Adrenal gland (tissue), 12 donors: ENCODE results near the gene CHST11. TPM values are rescaled to one million over a fixed set of nuclear protein-coding genes. Genes with fewer than 3 reads are reported as not detected.

Source experiments
- DNase-seq, 7 donors: peaks; one replicate each; pipeline ENCODE4 v3.0.0-alpha.2; 2019 to 2020
- H3K27ac ChIP-seq, 5 donors: fragments of 200-600 bp; sonication (generic) in 4 of 5; 1 replicate in 3 of 5; 2 replicates in 2 of 5; pipeline versions ENCODE4 v1.5.1 to v1.8.0; 2016 to 2020; ENCODE audit warnings: mild to moderate bottlenecking in 1 of 5
- H3K27me3 ChIP-seq: fragments of 200-600 bp; 2 replicates; pipeline ENCODE4 v1.8.0; 2021
- H3K36me3 ChIP-seq, 2 donors: fragments of 200-600 bp; replicated peaks in 1 of 2; 1 replicate in 1 of 2; 2 replicates in 1 of 2; pipeline versions ENCODE4 v1.5.1 to v1.8.0; 2018 to 2022
- H3K4me1 ChIP-seq, 2 donors: fragments of 200-600 bp; replicated peaks in 1 of 2; 1 replicate in 1 of 2; 2 replicates in 1 of 2; pipeline versions ENCODE4 v1.5.1 to v1.8.0; 2018 to 2021
- H3K4me3 ChIP-seq, 4 donors: fragments of 200-600 bp; sonication (generic) in 3 of 4; one replicate each; pipeline ENCODE4 v1.5.1; 2016 to 2018
- H3K9me3 ChIP-seq, 3 donors: fragments of 200-600 bp; sonication (generic) in 1 of 3; replicated peaks in 1 of 3; 1 replicate in 2 of 3; 2 replicates in 1 of 3; pipeline versions ENCODE4 v1.5.1 to v1.8.0; 2016 to 2021
- POLR2A ChIP-seq, 2 donors: fragments of 450-650 bp; IDR thresholded peaks; one replicate each; pipeline ENCODE4 v1.6.1; 2017; ENCODE audit warnings: antibody characterized with exemption in 2 of 2, mild to moderate bottlenecking in 2 of 2, moderate library complexity in 1 of 2
- WGBS, 4 donors: extraction: QIAGEN DNeasy Blood & Tissue Kit in 2 of 4; methylation state at CpG; one replicate each; pipeline versions ENCODE4 v1.1.5 to v1.1.7; 2013 to 2017; 5-methylcytosine and 5-hydroxymethylcytosine counted together
- intact Hi-C, 2 donors: fragments of 100-400 bp; cut with DNase I; formaldehyde crosslinking; loops; one replicate each; pipeline versions ENCODE4 v1.14.1 to v1.15.0; 2022 to 2023
- polyA plus RNA-seq, 3 donors: library from polyadenylated mRNA; stranded (reverse); fragments of 200-250 nt in 2 of 3; fragments of 350-450 nt in 1 of 3; fragmentation: Illumina TruSeq in 1 of 3; extraction: RNeasy Lipid Tissue Mini Kit (QIAGEN cat#74804) in 1 of 3; gene quantifications; one replicate each; pipeline ENCODE4 v1.2.3, GENCODE V29; 2013 to 2014
- total RNA-seq, 9 donors: library from RNA; depleted of rRNA in 4 of 9; stranded (reverse); fragments of >200 nt in 4 of 9; fragments of 120-200 nt in 1 of 9; fragmentation: NEBNext Ultra II Directional in 1 of 9; extraction: Animal tissue kit (Norgen Biotek cat#: 25700) in 1 of 9; gene quantifications; one replicate each; pipeline versions ENCODE4 v1.1.0 to v1.2.4, GENCODE V29; 2013 to 2023
- TF ChIP-seq, protein P1 (sequence below), 6 experiments: fragments of 450-650 bp in 4 of 6; fragments of 200-600 bp in 2 of 6; sonication (generic) in 1 of 6; IDR thresholded peaks; 1 replicate in 5 of 6; 2 replicates in 1 of 6; pipeline versions ENCODE4 v1.5.1 to v1.8.0; 2016 to 2021; ENCODE audit warnings: antibody characterized with exemption in 6 of 6, mild to moderate bottlenecking in 2 of 6, moderate library complexity in 1 of 6
- donor health status: healthy with polysubstance abuse.
- donor health status: Bipolar disorder and iron deficiency.
- donor health status: DM: yes; HTN: yes; CAD: no.
- donor health status: DM: no; HTN: no; CAD: no.
- donor health status: DM: no; HTN: no; CAD: no.
- donor health status: DM: yes; HTN: yes; CAD: no.

Gene CHST11
- total and polyA plus RNA-seq, 12 donors: 6.2 to 95.1 (median 29.8) TPM

DNA sequence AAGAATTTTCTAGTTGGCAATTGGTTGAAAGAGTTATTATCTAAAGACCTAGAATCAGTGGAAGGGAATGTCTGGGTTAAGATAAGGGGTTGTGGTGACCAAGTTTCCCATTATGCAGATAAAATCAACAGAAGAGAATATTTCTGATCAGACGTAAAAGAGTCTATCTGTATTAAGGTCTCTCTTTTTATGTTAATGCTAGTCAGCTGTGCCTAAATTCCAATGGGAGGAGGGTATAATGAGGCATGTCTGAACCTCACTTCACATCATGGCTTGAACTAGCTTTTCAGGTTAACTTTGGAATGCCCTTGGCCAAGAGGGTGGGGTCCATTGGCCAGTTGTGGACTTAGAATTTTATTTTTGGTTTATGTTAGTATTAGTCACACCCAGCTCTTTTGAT is 34.3 kb upstream of the CHST11 start:
- Histone ChIP-seq H3K9me3 (no peaks in the 10 kb centered on the region), H3K27me3 (no peaks in the 10 kb centered on the region), H3K27ac (no peak overlapping the region), H3K4me1 (no peaks in the 10 kb centered on the region), H3K4me3 (no peak overlapping the region), H3K36me3 (no peaks in the 10 kb centered on the region)
- DNase-seq: no peak
- intact Hi-C loops: no loop called here
- TF ChIP-seq, protein P1, sequence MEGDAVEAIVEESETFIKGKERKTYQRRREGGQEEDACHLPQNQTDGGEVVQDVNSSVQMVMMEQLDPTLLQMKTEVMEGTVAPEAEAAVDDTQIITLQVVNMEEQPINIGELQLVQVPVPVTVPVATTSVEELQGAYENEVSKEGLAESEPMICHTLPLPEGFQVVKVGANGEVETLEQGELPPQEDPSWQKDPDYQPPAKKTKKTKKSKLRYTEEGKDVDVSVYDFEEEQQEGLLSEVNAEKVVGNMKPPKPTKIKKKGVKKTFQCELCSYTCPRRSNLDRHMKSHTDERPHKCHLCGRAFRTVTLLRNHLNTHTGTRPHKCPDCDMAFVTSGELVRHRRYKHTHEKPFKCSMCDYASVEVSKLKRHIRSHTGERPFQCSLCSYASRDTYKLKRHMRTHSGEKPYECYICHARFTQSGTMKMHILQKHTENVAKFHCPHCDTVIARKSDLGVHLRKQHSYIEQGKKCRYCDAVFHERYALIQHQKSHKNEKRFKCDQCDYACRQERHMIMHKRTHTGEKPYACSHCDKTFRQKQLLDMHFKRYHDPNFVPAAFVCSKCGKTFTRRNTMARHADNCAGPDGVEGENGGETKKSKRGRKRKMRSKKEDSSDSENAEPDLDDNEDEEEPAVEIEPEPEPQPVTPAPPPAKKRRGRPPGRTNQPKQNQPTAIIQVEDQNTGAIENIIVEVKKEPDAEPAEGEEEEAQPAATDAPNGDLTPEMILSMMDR (IDR thresholded peaks at IDR 0.05): no peak
- TF ChIP-seq POLR2A (IDR thresholded peaks at IDR 0.05): no peak
- WGBS, 4 donors: 70 to 83% (median 80%) methylated on average over 1 of the region's 1 CpG

DNA sequence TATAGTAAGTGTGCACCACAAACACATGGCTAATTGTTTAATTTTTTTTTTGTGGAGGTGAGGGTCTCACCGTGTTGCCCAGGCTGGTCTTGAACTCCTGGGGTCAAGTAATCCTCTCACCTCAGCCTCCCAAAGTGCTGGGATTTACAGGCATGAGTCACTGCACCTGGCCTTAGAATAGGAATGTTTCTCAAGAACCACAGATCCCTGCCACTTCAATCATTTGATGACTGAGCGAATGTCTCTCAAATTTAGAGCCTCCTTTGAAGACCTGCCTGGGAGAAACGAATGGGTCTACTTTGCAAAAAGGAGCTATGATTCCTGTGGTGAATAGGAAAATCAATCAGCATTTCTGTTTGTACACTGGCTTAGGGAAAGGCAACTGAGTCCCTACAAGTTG is 33.5 kb upstream of the CHST11 start:
- WGBS, 4 donors: 79 to 91% (median 87%) methylated on average over 2 to 3 of the region's 3 CpGs
- Histone ChIP-seq H3K36me3 (no peaks in the 10 kb centered on the region), H3K27ac (no peak overlapping the region), H3K4me1 (no peaks in the 10 kb centered on the region), H3K4me3 (no peak overlapping the region), H3K27me3 (no peaks in the 10 kb centered on the region), H3K9me3 (no peaks in the 10 kb centered on the region)
- intact Hi-C loops: no loop called here
- DNase-seq: no peak
- TF ChIP-seq, protein P1 (IDR thresholded peaks at IDR 0.05): no peak
- TF ChIP-seq POLR2A (IDR thresholded peaks at IDR 0.05): no peak

DNA sequence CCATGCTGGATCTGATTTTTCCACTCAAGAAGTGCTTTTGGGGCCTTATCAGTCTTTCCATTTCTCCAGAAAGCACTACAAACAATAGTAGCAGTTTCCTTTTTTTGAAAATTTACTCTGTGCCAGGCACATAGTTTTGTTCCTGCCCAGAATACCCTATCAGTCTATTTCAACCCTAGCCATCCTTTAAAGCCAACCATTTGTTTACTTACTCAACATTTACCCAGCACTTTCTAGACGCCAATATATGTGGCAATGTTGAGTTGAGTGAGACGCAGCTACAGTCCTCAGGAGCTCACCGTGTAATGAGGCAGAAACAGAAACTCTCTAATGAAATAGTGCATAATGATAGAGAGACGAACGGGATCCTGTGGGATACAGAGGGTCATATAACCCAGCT is 32.9 kb upstream of the CHST11 start:
- Histone ChIP-seq H3K27me3 (no peaks in the 10 kb centered on the region), H3K4me1 (no peaks in the 10 kb centered on the region), H3K9me3 (no peaks in the 10 kb centered on the region), H3K4me3 (no peak overlapping the region), H3K27ac (no peak overlapping the region), H3K36me3 (no peaks in the 10 kb centered on the region)
- intact Hi-C loops: no loop called here
- 90 to 97% (median 92%) methylated on average over 5 of the region's 5 CpGs for WGBS, 4 donors
- no peak for DNase-seq
- TF ChIP-seq POLR2A (IDR thresholded peaks at IDR 0.05): no peak
- TF ChIP-seq, protein P1 (IDR thresholded peaks at IDR 0.05): no peak

DNA sequence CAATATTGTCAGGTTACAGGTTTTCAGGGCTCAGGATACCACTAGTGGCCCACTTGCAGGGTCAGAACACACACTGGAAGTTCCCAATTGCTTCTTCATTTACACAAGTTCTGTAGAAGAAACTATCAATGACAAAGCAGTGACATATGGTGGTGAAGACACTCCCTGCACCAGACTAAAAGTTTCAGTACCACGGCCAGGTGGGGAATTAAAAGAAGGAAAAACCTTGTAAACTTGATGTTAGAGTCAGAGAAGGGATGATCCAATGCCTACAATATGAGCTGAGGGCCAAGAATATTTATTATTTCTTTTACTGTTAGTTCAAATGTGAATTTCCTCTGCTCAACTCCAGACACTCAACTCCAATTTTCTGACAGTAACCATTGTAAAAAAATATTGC is 31.8 kb upstream of the CHST11 start:
- Histone ChIP-seq H3K4me1 (no peaks in the 10 kb centered on the region), H3K9me3 (no peaks in the 10 kb centered on the region), H3K4me3 (no peak overlapping the region), H3K27me3 (no peaks in the 10 kb centered on the region), H3K36me3 (no peaks in the 10 kb centered on the region), H3K27ac (no peak overlapping the region)
- WGBS, 4 donors: 74 to 100% (median 86%) methylated on average over 1 of the region's 1 CpG
- no peak for DNase-seq
- intact Hi-C loops: no loop called here
- TF ChIP-seq, protein P1 (IDR thresholded peaks at IDR 0.05): no peak
- no peak for TF ChIP-seq POLR2A (IDR thresholded peaks at IDR 0.05)
